ENCODE measurements around the gene NMT1.

NMT1 gene

DNA sequence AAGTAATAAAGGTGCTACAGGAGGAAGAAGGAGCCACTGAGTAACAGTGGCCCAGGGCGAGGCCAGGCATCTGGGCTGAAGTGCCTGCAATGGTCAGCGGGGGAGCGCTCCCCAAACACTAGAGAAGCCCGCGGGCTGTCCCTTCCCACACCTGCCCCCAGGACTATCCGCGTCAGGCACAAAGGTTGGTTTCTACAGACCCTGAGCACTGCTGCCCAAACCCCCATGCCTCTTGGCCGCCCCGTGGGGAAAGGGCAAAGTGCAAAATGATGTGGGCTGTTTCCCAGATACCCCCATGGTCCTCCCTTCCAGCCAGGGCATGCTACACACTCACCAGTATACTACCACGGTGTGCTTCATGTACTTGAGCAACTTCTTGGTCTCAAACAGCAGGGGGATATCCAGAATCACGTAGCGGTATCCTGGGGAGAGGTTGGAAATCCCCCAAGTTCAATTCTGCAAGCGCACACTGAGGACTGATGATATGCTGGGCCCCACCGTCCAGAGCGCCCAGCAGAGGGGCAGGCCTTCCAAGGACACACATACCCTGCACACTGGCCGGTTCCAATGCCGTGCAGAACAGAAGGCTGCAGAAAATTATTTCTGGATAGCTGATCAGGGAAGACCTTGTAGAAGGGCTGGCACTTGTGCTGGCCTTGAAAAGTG lies 31.2 kb upstream of the NMT1 start:
- Histone ChIP-seq H3K36me3 (replicated peaks; ENCODE audit: insufficient read depth, low read length) (no peaks in the 10 kb centered on the region), H3K9me3 (replicated peaks; ENCODE audit: insufficient read depth, low read length) (no peaks in the 10 kb centered on the region), H3K27ac (ENCODE audit: low read length) (no peak overlapping the region), H3F3A (ENCODE audit: insufficient read depth, low read length) (no peaks in the 10 kb centered on the region), H3K9me2 (replicated peaks; ENCODE audit: insufficient read depth, low read length) (no peaks in the 10 kb centered on the region), H3K4me3 (ENCODE audit: low read length) (no peak overlapping the region), H4K20me1 (ENCODE audit: insufficient read depth, low read length) (no peaks in the 10 kb centered on the region), H3K4me1 (ENCODE audit: low read length) (no peaks in the 10 kb centered on the region), H3K9ac (ENCODE audit: low read length) (no peak overlapping the region), H3K27me3 (replicated peaks; ENCODE audit: insufficient read depth, low read length) (no peaks in the 10 kb centered on the region), H2AFZ (ENCODE audit: low read length) (no peak overlapping the region), H3K4me2 (ENCODE audit: low read depth, low read length) (no peak overlapping the region), H3K79me2 (ENCODE audit: low read length) (no peaks in the 10 kb centered on the region)
- TF ChIP-seq, protein P1, sequence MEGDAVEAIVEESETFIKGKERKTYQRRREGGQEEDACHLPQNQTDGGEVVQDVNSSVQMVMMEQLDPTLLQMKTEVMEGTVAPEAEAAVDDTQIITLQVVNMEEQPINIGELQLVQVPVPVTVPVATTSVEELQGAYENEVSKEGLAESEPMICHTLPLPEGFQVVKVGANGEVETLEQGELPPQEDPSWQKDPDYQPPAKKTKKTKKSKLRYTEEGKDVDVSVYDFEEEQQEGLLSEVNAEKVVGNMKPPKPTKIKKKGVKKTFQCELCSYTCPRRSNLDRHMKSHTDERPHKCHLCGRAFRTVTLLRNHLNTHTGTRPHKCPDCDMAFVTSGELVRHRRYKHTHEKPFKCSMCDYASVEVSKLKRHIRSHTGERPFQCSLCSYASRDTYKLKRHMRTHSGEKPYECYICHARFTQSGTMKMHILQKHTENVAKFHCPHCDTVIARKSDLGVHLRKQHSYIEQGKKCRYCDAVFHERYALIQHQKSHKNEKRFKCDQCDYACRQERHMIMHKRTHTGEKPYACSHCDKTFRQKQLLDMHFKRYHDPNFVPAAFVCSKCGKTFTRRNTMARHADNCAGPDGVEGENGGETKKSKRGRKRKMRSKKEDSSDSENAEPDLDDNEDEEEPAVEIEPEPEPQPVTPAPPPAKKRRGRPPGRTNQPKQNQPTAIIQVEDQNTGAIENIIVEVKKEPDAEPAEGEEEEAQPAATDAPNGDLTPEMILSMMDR (IDR thresholded peaks at IDR 0.05; ENCODE audit: low read length): no peak
- no peak for DNase-seq

DNA sequence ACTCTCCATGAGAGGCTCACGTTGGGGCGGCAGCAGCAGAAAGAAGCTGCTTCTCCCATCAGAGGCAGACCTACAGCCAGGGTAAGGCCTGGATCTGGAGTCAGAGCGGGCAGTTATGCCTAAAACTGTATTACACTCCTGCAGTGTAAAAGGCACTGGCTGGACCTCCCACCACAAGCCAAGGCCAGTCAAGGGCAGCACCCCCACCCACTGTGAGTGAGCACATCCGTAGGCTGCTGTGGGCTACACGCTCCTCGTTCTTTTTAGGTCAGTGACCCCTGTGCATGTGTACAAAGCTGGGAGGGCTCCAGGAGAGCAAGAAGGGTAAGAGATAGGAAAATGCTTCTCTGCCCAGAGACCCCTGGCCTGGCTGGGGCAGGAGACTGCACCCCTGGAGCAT lies 30.4 kb upstream of the NMT1 start:
- no peak overlapping the region for H3K27ac ChIP-seq (ENCODE audit: low read length)
- no peaks in the 10 kb centered on the region for H3K9me2 ChIP-seq (replicated peaks; ENCODE audit: insufficient read depth, low read length)
- H2AFZ ChIP-seq (ENCODE audit: low read length): no peak overlapping the region
- no peaks in the 10 kb centered on the region for H3K4me1 ChIP-seq (ENCODE audit: low read length)
- H3K4me3 ChIP-seq (ENCODE audit: low read length): no peak overlapping the region
- H4K20me1 ChIP-seq (ENCODE audit: insufficient read depth, low read length): no peaks in the 10 kb centered on the region
- no peaks in the 10 kb centered on the region for H3K9me3 ChIP-seq (replicated peaks; ENCODE audit: insufficient read depth, low read length)
- H3K4me2 ChIP-seq (ENCODE audit: low read depth, low read length): no peak overlapping the region
- H3K27me3 ChIP-seq (replicated peaks; ENCODE audit: insufficient read depth, low read length): no peaks in the 10 kb centered on the region
- H3K79me2 ChIP-seq (ENCODE audit: low read length): no peaks in the 10 kb centered on the region
- H3K9ac ChIP-seq (ENCODE audit: low read length): no peak overlapping the region
- TF ChIP-seq, protein P1 (IDR thresholded peaks at IDR 0.05; ENCODE audit: low read length): no peak
- TF ChIP-seq EZH2phosphoT487 (IDR thresholded peaks at IDR 0.05; ENCODE audit: low read length): no peak
- TF ChIP-seq EZH2 (optimal IDR thresholded peaks at IDR 0.05; ENCODE audit: low read depth, low read length): no peak
- DNase-seq: no peak
- no peaks in the 10 kb centered on the region for H3F3A ChIP-seq (ENCODE audit: insufficient read depth, low read length)
- H3K36me3 ChIP-seq (replicated peaks; ENCODE audit: insufficient read depth, low read length): no peaks in the 10 kb centered on the region

DNA sequence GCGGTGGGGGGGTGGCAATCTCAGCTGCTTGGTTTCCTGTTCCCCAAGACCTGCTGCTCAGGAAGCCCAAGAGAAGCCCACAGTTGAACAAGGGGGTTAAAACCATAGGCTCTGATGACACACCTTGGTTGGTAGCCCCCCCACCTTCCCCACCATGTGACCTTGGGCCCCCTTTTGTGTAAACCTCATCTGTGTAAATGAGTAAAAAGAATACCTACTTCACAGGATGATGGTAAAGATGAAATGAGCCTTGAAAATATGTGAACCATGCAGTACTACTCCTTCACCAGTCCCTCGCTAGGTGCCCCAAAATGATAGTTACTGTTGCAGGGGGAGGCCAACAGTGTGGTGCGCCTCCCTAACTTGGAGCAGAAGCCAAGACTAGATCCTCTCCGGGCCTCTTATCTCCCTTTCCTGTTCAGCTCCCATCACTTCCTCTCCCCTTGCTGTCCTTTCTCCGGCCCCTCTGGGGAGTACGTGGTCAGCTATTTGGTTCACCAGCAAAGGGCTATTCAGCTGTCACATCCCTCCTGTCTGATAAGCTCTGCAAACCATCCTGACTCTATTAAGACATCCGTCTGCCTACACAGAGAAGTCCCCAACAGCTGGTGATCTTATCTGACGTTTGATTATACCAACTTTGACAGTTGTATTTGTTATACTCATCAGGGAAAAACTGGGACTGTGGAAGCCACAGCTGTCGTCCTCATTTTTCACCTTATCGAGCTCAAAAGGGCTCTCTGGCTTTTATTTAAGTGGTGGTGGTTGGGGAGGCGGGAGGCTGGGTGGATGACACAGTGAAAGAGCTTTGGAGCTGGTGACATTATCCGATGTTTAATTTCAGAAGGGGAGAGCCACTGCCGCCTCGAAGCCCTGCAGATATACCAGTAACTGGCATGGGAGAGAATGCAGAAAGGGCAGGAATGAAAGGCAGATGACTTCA lies 29.6 kb upstream of the NMT1 start:
- no peaks in the 10 kb centered on the region for H3K36me3 ChIP-seq (replicated peaks; ENCODE audit: insufficient read depth, low read length)
- H3K27ac ChIP-seq (ENCODE audit: low read length): no peak overlapping the region
- no peak for DNase-seq

More for the DNA sequence above, 29.6 kb upstream of the NMT1 start:
- H3K9me3 ChIP-seq (replicated peaks; ENCODE audit: insufficient read depth, low read length): no peaks in the 10 kb centered on the region
- H3K9ac ChIP-seq (ENCODE audit: low read length): no peak overlapping the region
- no peaks in the 10 kb centered on the region for H3K9me2 ChIP-seq (replicated peaks; ENCODE audit: insufficient read depth, low read length)
- H3K4me1 ChIP-seq (ENCODE audit: low read length): no peaks in the 10 kb centered on the region
- TF ChIP-seq EZH2 (optimal IDR thresholded peaks at IDR 0.05; ENCODE audit: low read depth, low read length) (no peak), EZH2phosphoT487 (IDR thresholded peaks at IDR 0.05; ENCODE audit: low read length) (no peak)
- TF ChIP-seq, protein P1 (IDR thresholded peaks at IDR 0.05; ENCODE audit: low read length): no peak
- H3K4me3 ChIP-seq (ENCODE audit: low read length): no peak overlapping the region
- H3F3A ChIP-seq (ENCODE audit: insufficient read depth, low read length): no peaks in the 10 kb centered on the region
- H4K20me1 ChIP-seq (ENCODE audit: insufficient read depth, low read length): no peaks in the 10 kb centered on the region
- H3K79me2 ChIP-seq (ENCODE audit: low read length): no peaks in the 10 kb centered on the region
- H2AFZ ChIP-seq (ENCODE audit: low read length): no peak overlapping the region
- H3K4me2 ChIP-seq (ENCODE audit: low read depth, low read length): no peak overlapping the region
- no peaks in the 10 kb centered on the region for H3K27me3 ChIP-seq (replicated peaks; ENCODE audit: insufficient read depth, low read length)

All from MM.1S (cell line).